HUDEP-2 (cell line): Measurements from ENCODE around the gene ZMYND11.
A peak's percentile ranks its signal among the peaks of the same experiment; 100 is the strongest.

Experiments
- DNase-seq, 76 experiments: peaks; one replicate each; lab custom pipeline; 2025; ENCODE audit not compliant: unreplicated experiment in 76 of 76; lab: John Stamatoyannopoulos, UW

The ZMYND11 gene

GRCh38 chr10:190216-190615, 55.0 kb downstream of the ZMYND11 start:
- no peak for DNase-seq

DNA sequence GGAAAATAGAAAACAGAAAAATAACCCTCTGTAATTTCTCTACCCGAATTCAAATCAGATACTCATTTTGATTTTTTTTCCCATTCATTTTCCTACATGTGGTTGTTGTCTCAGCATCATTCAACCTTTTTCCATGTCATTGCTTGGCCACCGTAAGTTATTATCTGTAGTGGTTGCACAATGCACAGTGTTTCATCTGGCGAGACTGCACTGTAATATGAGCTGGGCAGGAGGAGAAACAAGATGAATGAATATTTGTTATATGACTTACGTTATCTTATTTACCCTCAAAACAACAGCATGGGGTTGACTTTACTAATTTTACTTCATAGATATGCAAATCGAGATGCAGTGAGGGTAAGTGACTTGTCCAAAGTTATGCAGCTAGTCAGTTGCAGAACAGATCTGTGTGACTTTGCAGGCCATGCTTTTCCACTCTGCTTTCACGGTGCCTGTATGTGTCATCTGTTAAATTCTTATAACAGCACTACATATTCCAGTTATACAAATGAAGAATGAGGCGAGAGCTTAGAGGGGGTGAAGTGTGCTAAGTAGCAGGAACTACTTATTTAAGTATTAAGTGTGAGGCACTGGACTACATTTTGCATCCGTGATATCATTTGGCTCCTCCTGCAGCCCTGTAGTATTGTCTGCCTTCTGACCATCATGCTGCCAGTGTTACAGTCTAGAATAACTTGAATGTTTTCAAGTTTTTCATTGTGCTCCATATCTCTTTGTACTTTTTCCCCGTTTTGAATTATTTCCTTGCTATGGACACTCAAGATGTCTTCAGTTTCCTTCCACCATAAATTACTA, 56.7 kb downstream of the ZMYND11 start:
- DNase-seq: no peak

DNA sequence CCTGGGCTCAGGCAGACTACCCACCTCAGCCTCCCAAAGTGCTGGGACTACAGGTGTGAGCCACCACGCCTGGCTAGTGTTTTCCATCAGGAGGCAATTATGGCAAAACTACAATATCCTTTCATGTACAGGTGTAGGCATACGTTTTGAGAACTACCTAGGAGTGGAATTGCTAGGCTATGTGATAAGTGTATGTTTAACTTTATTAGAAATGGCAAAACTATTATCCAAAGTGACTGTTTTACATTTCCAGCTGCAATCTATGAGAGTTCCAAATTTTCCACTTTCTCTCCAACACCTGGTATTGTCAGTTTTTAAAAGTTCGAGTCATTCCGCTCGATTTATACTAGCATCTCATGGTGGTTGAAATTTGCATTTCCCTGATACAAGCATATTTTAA, 59.0 kb downstream of the ZMYND11 start:
- DNase-seq: no peak

DNA sequence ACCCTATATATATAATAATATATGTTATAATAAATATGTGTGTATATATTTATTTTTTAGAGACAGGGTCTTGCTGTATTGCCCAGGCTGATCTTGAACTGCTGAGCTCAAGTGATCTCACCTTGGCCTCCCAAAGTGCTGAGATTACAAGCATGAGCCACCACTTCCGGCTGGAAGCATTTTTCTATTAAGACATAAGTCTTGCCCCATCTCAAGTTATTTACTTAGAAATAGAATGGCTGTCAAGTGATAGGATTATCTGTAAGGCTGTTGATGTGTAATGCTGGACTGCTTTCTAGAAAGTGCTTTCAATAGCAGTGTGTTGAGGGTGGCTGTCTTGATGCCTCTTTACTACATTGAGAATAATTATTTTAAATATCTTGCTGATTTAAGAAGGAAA, 65.2 kb downstream of the ZMYND11 start:
- no peak for DNase-seq

DNA sequence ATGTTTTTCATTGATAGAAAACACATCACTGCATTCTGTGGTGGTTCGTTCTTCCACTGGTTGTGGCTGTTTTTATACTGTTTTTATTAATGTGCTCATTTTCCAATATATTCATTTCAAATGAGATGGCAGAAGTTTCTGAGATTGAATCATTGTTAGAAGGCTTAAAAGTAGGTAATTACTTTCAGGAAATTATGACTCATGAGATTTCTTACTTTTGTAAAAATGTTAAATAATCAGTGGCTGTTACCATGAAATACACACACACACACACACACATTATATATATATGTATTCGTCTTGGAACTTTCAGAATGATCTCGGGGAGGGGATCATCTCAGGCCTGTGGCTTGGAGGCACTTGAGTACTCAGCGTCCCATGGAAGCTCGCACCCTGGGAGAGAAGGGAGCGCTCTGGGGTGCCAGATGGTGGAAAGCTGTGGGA, 66.1 kb downstream of the ZMYND11 start:
- no peak for DNase-seq

- DNase-seq: no peak
Observed at GRCh38 chr10:208616-209015, 73.4 kb downstream of the ZMYND11 start.

- peak in 1 of 76 experiments; percentile 0 for DNase-seq
Observed at GRCh38 chr10:209357-209756, 74.1 kb downstream of the ZMYND11 start.

DNA sequence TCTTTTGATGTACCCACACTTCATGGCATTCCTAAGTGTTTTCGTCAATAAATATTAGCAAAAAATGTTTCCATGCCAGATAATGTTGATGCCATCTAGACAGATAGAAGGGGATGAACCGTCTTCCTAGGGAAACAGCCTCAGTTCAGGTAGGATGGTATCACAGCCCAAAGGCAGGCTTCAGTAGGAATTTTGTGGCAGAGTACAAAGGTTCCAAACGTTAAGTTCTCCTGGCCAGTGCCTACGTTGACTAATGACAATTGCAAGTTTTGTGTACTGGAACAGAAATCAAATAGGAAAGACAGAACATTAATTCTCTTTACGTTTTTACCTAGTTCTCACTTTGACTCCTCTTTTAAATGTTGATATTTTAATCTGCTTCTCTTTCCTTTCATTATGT, 75.0 kb downstream of the ZMYND11 start:
- DNase-seq: no peak

GRCh38 chr10:215444-215843, 80.2 kb downstream of the ZMYND11 start:
- DNase-seq: no peak

DNA sequence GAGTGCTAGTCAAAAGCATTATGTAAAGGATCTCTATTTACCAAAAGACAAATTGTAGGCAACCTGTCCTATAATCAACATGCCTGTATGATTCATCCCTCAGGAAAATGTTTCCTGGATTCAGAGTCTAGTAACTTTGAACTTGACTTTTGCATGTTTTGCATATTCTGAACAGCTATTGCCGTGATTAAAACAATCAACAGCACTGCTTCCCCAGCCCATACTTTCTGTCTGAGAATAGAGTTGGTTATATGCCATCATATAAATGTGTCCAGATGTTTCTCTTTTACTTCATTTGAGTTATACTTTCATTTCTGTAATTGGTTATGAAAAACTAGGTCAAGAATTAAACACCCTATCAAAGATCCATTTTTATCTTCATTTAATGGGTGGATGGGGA, 83.5 kb downstream of the ZMYND11 start:
- DNase-seq: no peak

- DNase-seq: no peak
Observed at GRCh38 chr10:219731-220472, 84.6 kb downstream of the ZMYND11 start.

- no peak for DNase-seq
Observed at GRCh38 chr10:224571-224970, 89.3 kb downstream of the ZMYND11 start.

DNA sequence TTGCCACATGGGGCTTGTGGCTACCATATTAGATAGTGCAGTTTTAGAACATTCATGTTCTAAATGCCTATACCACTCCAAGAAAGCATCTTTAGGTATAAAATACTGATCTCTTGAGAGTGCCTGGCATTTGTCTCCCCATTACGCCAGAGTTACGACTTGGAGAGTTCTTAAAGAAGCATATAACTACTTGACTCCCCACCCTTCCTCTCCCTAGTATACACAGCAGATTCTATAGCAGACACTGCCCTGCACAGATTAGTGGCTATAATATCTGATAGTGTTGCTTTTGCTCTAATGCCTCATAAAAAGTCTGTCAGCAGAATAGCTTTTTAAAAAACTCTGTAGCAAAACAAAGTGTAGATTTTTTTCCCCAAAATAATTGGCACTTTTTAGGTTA, 90.8 kb downstream of the ZMYND11 start:
- no peak for DNase-seq

- DNase-seq: no peak
Observed at GRCh38 chr10:227014-227413, 91.8 kb downstream of the ZMYND11 start.

DNA sequence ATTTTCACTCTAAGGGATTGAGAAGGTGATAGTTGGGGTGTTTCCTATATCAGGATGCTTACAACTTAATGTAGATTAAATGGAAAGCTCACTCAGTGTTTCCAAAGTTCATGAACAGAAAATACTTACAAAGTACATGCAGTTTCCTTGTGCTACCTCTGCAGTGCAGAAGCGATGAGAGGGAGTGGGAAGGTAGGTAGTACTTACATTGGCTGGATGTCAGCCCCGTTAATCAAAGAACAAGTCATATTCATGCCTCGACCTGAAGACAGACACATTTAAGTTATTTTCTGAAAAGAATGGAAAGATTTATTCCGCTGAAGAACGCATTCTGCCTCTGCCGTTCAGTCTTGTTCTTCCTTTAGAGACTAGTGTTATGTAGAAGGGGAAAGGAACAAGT, 93.1 kb downstream of the ZMYND11 start:
- DNase-seq: no peak

DNA sequence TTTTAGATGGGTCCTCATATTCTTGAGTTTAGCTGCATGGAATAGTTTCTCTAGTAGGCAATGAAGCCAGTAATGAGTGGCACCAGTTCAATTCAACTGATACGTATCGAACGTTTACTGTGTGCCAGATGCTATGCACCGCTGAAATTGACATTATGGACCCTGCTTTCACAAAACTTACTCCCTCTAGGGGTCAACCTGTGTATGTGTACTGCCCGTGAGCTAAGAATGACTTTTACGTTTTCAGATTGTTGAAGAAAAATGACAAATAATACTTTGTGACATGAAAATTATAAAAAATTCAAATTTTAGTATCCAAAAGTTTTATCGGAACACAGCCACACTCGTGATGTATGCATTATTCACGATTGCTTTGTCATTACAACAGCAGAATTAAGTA, 95.5 kb downstream of the ZMYND11 start:
- peak in 5 of 76 experiments; percentile 1 to 5 (median 4) for DNase-seq

- DNase-seq: no peak
Observed at GRCh38 chr10:232061-232460, 96.8 kb downstream of the ZMYND11 start.

GRCh38 chr10:232878-233277, 97.6 kb downstream of the ZMYND11 start:
- no peak for DNase-seq

- DNase-seq: no peak
Observed at GRCh38 chr10:234708-235406, 99.6 kb downstream of the ZMYND11 start.

DNA sequence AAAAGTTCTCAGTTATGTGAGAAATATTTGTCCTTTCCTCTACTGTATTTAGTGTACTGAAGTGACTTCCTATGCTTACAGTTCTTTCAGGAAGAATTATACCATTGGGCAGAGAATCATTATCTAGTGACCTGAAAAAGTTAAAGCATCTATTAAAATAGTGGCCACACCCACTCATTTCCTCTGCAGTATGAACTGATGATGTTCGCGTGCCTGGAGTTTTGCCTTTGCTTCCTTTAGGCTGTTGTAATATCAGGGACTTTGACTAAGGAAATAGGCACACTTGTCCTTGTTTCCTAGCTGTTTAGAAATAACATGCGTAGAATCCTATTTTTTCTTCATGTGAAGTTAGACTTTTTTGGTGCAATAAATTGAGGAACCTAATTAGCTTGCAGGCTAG, 100.7 kb downstream of the ZMYND11 start:
- no peak for DNase-seq

DNA sequence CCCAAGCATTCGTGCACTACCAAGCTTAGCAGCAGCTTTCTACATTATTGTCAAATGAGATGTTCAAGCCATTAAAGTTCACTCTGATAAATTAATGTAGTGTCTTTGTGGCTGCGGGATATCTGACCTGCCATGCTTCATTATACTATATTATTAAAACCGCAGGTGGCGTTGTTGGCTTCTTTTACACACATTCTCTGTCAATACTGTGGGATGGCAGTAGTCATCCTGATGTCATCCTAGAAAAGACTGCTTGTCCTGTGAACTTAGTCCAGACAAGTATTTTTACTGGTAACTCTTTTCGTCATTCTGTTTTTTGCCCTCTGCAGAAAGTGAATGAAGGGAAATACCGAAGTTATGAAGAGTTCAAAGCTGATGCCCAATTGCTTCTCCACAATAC, 103.9 kb downstream of the ZMYND11 start:
- no peak for DNase-seq
